DMS53 (cell line): ENCODE data around the gene ODF2.
"Not testable (repeated sequence)": the region's sequence is repeated elsewhere in the genome, so short reads cannot be mapped to it uniquely, and the experiment has no call there.

Experiments used
- DNase-seq: peaks from one replicate; lab custom pipeline; 2025; lab: John Stamatoyannopoulos, UW

Gene ODF2

GRCh38 chr9:128424268-128424780 lies 31.5 kb upstream of the ODF2 start:
- DNase-seq = no peak

GRCh38 chr9:128428644-128429512 lies 26.9 kb upstream of the ODF2 start:
- DNase-seq = no peak

- no peak for DNase-seq
Measured at GRCh38 chr9:128429513-128430086, 26.2 kb upstream of the ODF2 start.

GRCh38 chr9:128431207-128431606 lies 24.6 kb upstream of the ODF2 start:
- no peak for DNase-seq

GRCh38 chr9:128434340-128434739 lies 21.5 kb upstream of the ODF2 start:
- DNase-seq = no peak

GRCh38 chr9:128435611-128436010 lies 20.2 kb upstream of the ODF2 start:
- no peak for DNase-seq

- peak; percentile 93 for DNase-seq
Measured at GRCh38 chr9:128438343-128439109, 17.3 kb upstream of the ODF2 start.

- no peak for DNase-seq
Measured at GRCh38 chr9:128439273-128439672, 16.5 kb upstream of the ODF2 start.

GRCh38 chr9:128442150-128442549 lies 13.7 kb upstream of the ODF2 start:
- DNase-seq = peak; percentile 20

- not testable (repeated sequence) for DNase-seq
Measured at GRCh38 chr9:128446505-128446904, 9.3 kb upstream of the ODF2 start.

- no peak for DNase-seq
Measured at GRCh38 chr9:128448746-128449145, 7.1 kb upstream of the ODF2 start.

- peak; percentile 69 for DNase-seq
Measured at GRCh38 chr9:128454991-128455390, 815 bp upstream of the ODF2 start.

- peak; percentile 86 for DNase-seq
Measured at GRCh38 chr9:128456613-128457061, 831 bp downstream of the ODF2 start.

GRCh38 chr9:128457207-128457606 lies 1.4 kb downstream of the ODF2 start:
- no peak for DNase-seq

- no peak for DNase-seq
Measured at GRCh38 chr9:128459011-128459410, 3.2 kb downstream of the ODF2 start.

- no peak for DNase-seq
Measured at GRCh38 chr9:128469070-128469469, 13.3 kb downstream of the ODF2 start.

- no peak for DNase-seq
Measured at GRCh38 chr9:128470560-128470959, 14.8 kb downstream of the ODF2 start.

- no peak for DNase-seq
Measured at GRCh38 chr9:128473104-128473503, 17.3 kb downstream of the ODF2 start.

GRCh38 chr9:128475867-128476266 lies 20.1 kb downstream of the ODF2 start:
- no peak for DNase-seq

- no peak for DNase-seq
Measured at GRCh38 chr9:128479262-128479661, 23.5 kb downstream of the ODF2 start.

GRCh38 chr9:128481561-128481960 lies 25.8 kb downstream of the ODF2 start:
- DNase-seq = no peak

GRCh38 chr9:128482186-128482585 lies 26.4 kb downstream of the ODF2 start:
- no peak for DNase-seq
